ENCODE data around the gene NPFF. TPM values are rescaled to one million over a fixed set of nuclear protein-coding genes. Genes with fewer than 3 reads are reported as not detected.

Gene NPFF
- total and polyA plus RNA-seq, 2 donors (not counting 3 experiments of a cell fraction or from before 2014, with no cell fraction given): not detected

- Histone ChIP-seq H3K4me2 (ENCODE audit: insufficient read depth, low read length) (no peak overlapping the region), H3K9ac (replicated peaks; ENCODE audit: extremely low read depth, insufficient read depth, low read length) (no peak overlapping the region), H3K27me3 (ENCODE audit: control insufficient read depth in 2 of 2, insufficient read depth in 2 of 2, low read length in 2 of 2) (no peaks in the 10 kb centered on the region), H4K20me1 (replicated peaks; ENCODE audit: control insufficient read depth, extremely low read depth, insufficient read depth, low read length) (no peaks in the 10 kb centered on the region), H3K4me3 (replicated peaks in 1 of 3; ENCODE audit: insufficient read depth in 1 of 3, low read depth in 1 of 3, low read length in 3 of 3) (no peak overlapping the region), H3K36me3 (ENCODE audit: control insufficient read depth in 2 of 2, extremely low read depth in 1 of 2, insufficient read depth in 2 of 2, low read length in 2 of 2) (peaks cover 25 to 35% of the 10 kb centered on the region in 2 experiments), H3K4me1 (ENCODE audit: control insufficient read depth, extremely low read depth, insufficient read depth, low read length) (no peaks in the 10 kb centered on the region), H2AFZ (ENCODE audit: low read depth, low read length) (no peak overlapping the region), H3K27ac (ENCODE audit: insufficient read depth, low read depth, low read length) (no peak overlapping the region), H3K9me3 (replicated peaks; ENCODE audit: control insufficient read depth, insufficient read depth, low read length) (no peaks in the 10 kb centered on the region), H3K79me2 (ENCODE audit: control insufficient read depth, insufficient read depth, low read length) (no peaks in the 10 kb centered on the region), H3K9me1 (replicated peaks; ENCODE audit: control insufficient read depth, extremely low read depth, insufficient read depth, low read length) (no peaks in the 10 kb centered on the region)
- CTCF ChIA-PET: interaction anchor here (0.9 to 1.1 kb wide), 2 partner anchors 10 to 158 kb away, joined by 3 to 4 read pairs; partner anchors contain the start of gene ATP5MC2
- TF ChIP-seq EZH2 (IDR thresholded peaks at IDR 0.05; ENCODE audit: borderline replicate concordance, low read depth, low read length, severe bottlenecking): no peak
- no peak for TF ChIP-seq POLR2AphosphoS5 (IDR thresholded peaks at IDR 0.05; ENCODE audit: insufficient read depth, low read depth, low read length)
- dilution Hi-C loops (cut with MboI; ENCODE audit: extremely low pct_ligation_motif_present, low sequenced_read_pairs) (no loop called here), intact Hi-C loops (cut with micrococcal nuclease) (no loop called here)
- POLR2A ChIA-PET: no interaction called here
- DNase-seq (ENCODE audit: low read depth, low spot score): no peak
- BruUV-seq (replicated peaks): no TSS peak
- no peak for FAIRE-seq
Observed at GRCh38 chr12:53518381-53518780, 11.1 kb upstream of the NPFF start.

GRCh38 chr12:53516758-53517455 is 9.6 kb upstream of the NPFF start:
- Histone ChIP-seq H3K27ac (ENCODE audit: insufficient read depth, low read depth, low read length) (no peak overlapping the region), H3K4me1 (ENCODE audit: control insufficient read depth, extremely low read depth, insufficient read depth, low read length) (no peaks in the 10 kb centered on the region), H3K9me3 (replicated peaks; ENCODE audit: control insufficient read depth, insufficient read depth, low read length) (no peaks in the 10 kb centered on the region), H3K4me2 (ENCODE audit: insufficient read depth, low read length) (no peak overlapping the region), H3K27me3 (ENCODE audit: control insufficient read depth in 2 of 2, insufficient read depth in 2 of 2, low read length in 2 of 2) (no peaks in the 10 kb centered on the region), H3K9ac (replicated peaks; ENCODE audit: extremely low read depth, insufficient read depth, low read length) (no peak overlapping the region), H3K79me2 (ENCODE audit: control insufficient read depth, insufficient read depth, low read length) (no peaks in the 10 kb centered on the region), H2AFZ (ENCODE audit: low read depth, low read length) (no peak overlapping the region), H3K4me3 (replicated peaks in 1 of 3; ENCODE audit: insufficient read depth in 1 of 3, low read depth in 1 of 3, low read length in 3 of 3) (no peak overlapping the region), H3K36me3 (ENCODE audit: control insufficient read depth in 2 of 2, extremely low read depth in 1 of 2, insufficient read depth in 2 of 2, low read length in 2 of 2) (peaks cover 23 to 34% of the 10 kb centered on the region in 2 experiments), H4K20me1 (replicated peaks; ENCODE audit: control insufficient read depth, extremely low read depth, insufficient read depth, low read length) (no peaks in the 10 kb centered on the region), H3K9me1 (replicated peaks; ENCODE audit: control insufficient read depth, extremely low read depth, insufficient read depth, low read length) (no peaks in the 10 kb centered on the region)
- CTCF ChIA-PET: interaction anchor here (1.0 to 1.1 kb wide), 2 partner anchors 9 to 196 kb away, joined by 3 read pairs; partner anchors contain the start of gene AAAS
- no TSS peak for BruUV-seq (replicated peaks)
- dilution Hi-C loops (cut with MboI; ENCODE audit: extremely low pct_ligation_motif_present, low sequenced_read_pairs): no loop called here
- TF ChIP-seq CTCF (IDR thresholded peaks at IDR 0.05; ENCODE audit: extremely low read depth in 1 of 2, insufficient read depth in 1 of 2, low read depth in 1 of 2, low read length in 2 of 2): no peak
- TF ChIP-seq EZH2 (IDR thresholded peaks at IDR 0.05; ENCODE audit: borderline replicate concordance, low read depth, low read length, severe bottlenecking): no peak
- TF ChIP-seq MAX (IDR thresholded peaks at IDR 0.05; ENCODE audit: insufficient read depth, insufficient read length): no peak
- no peak for TF ChIP-seq POLR2AphosphoS5 (IDR thresholded peaks at IDR 0.05; ENCODE audit: insufficient read depth, low read depth, low read length)
- TF ChIP-seq GATA2 (IDR thresholded peaks at IDR 0.05; ENCODE audit: insufficient read depth, insufficient read length, low read depth, low read length): no peak
- no peak for TF ChIP-seq JUN (IDR thresholded peaks at IDR 0.05; ENCODE audit: borderline replicate concordance, insufficient read depth, insufficient read length, low read depth)
- TF ChIP-seq POLR2A (IDR thresholded peaks at IDR 0.05; ENCODE audit: low read depth, low read length): no peak
- TF ChIP-seq MYC (IDR thresholded peaks at IDR 0.05; ENCODE audit: low read depth, low read length): no peak
- TF ChIP-seq FOS (IDR thresholded peaks at IDR 0.05; ENCODE audit: borderline replicate concordance, insufficient read depth, low read length): no peak
- DNase-seq (ENCODE audit: low read depth, low spot score) (no peak), FAIRE-seq (no peak)
- intact Hi-C loops (cut with micrococcal nuclease): no loop called here
- POLR2A ChIA-PET: no interaction called here

All from endothelial cell of umbilical vein (primary cell).